Calu3 (cell line): ENCODE results near the gene LRRC28. TPM values are rescaled to one million over a fixed set of nuclear protein-coding genes. Genes with fewer than 3 reads are reported as not detected.

Experiments
- BruUV-seq: library from RNA; stranded (reverse); fragments of 400-500 nt; replicated peaks from 2 replicates; lab custom pipeline; 2021; lab: Mats Ljungman, UMichigan
- CTCF ChIA-PET: fragments of 300-600 bp; sonication (Branson Sonifier 250); formaldehyde crosslinking; loops from one replicate; lab custom pipeline; 2022; ENCODE audit warnings: antibody characterized with exemption; lab: Charles Lee
- DNase-seq: peaks from one replicate; pipeline ENCODE4 v3.0.0; 2022
- H3K27ac Mint-ChIP-seq: one replicate; pipeline ENCODE4 v1.8.0; 2022; ENCODE audit warnings: mixed read lengths; ENCODE audit not compliant: unreplicated experiment
- H3K27me3 Mint-ChIP-seq: one replicate; pipeline ENCODE4 v1.8.0; 2022; ENCODE audit warnings: mixed read lengths; ENCODE audit not compliant: unreplicated experiment
- H3K36me3 Mint-ChIP-seq: one replicate; pipeline ENCODE4 v1.8.0; 2022; ENCODE audit warnings: mild to moderate bottlenecking, moderate library complexity, mixed read lengths; ENCODE audit not compliant: insufficient read depth, unreplicated experiment
- H3K4me1 Mint-ChIP-seq: one replicate; pipeline ENCODE4 v1.8.0; 2022; ENCODE audit warnings: mild to moderate bottlenecking, low read depth, mixed read lengths; ENCODE audit not compliant: unreplicated experiment
- H3K4me3 Mint-ChIP-seq: one replicate; pipeline ENCODE4 v1.8.0; 2022; ENCODE audit warnings: mild to moderate bottlenecking, low read depth, moderate library complexity, mixed read lengths; ENCODE audit not compliant: unreplicated experiment
- H3K9me3 Mint-ChIP-seq: one replicate; pipeline ENCODE4 v1.8.0; 2022; ENCODE audit warnings: low read depth, mixed read lengths; ENCODE audit not compliant: unreplicated experiment
- CTCF ChIP-seq: fragments of 200-600 bp; IDR thresholded peaks from one replicate; pipeline ENCODE4 v1.8.0; 2022; ENCODE audit warnings: antibody characterized with exemption; ENCODE audit not compliant: unreplicated experiment
- intact Hi-C: fragments of 100-400 bp; cut with micrococcal nuclease; formaldehyde crosslinking; loops from one replicate; pipeline ENCODE4 v1.10.0; 2022; ENCODE audit not compliant: unreplicated experiment
- total RNA-seq: library from RNA; stranded (reverse); gene quantifications from 2 replicates; pipeline ENCODE4 v1.2.3, GENCODE V29; 2022

Gene LRRC28
- total RNA-seq, 1 experiment from 2014 or later = 21.8 TPM

GRCh38 chr15:99371180-99372103 lies 120.2 kb downstream of the LRRC28 start:
- no peak for TF ChIP-seq CTCF
- Mint-ChIP-seq H3K9me3 (peaks cover 7% of the 10 kb centered on the region), H3K36me3 (no peaks in the 10 kb centered on the region), H3K27ac (no peak overlapping the region), H3K27me3 (no peaks in the 10 kb centered on the region), H3K4me3 (no peak overlapping the region), H3K4me1 (no peaks in the 10 kb centered on the region)
- no peak for DNase-seq
- CTCF ChIA-PET = interaction anchor here (1.0 kb wide), 1 partner anchor 30 kb away, joined by 3 read pairs; no protein-coding TSS in a partner anchor
- BruUV-seq = no TSS peak
- intact Hi-C loops = no loop called here

- DNase-seq = no peak
- BruUV-seq = no TSS peak
- no peaks in the 10 kb centered on the region for H3K27me3 Mint-ChIP-seq
These were observed 133.9 kb downstream of the LRRC28 start for GRCh38 chr15:99385005-99385669.

GRCh38 chr15:99385865-99386264 lies 134.6 kb downstream of the LRRC28 start:
- H3K27me3 Mint-ChIP-seq = no peaks in the 10 kb centered on the region
- TF ChIP-seq CTCF = no peak
- peaks cover 19% of the 10 kb centered on the region for H3K4me1 Mint-ChIP-seq
- DNase-seq = no peak
- H3K27ac Mint-ChIP-seq = peak overlapping the region; percentile 25
- no TSS peak for BruUV-seq
- H3K9me3 Mint-ChIP-seq = no peaks in the 10 kb centered on the region
- H3K4me3 Mint-ChIP-seq = no peak overlapping the region
- intact Hi-C loops = no loop called here
- H3K36me3 Mint-ChIP-seq = no peaks in the 10 kb centered on the region
- CTCF ChIA-PET = no interaction called here

More at GRCh38 chr15:99385005-99385669, 133.9 kb downstream of the LRRC28 start:
- Mint-ChIP-seq H3K36me3 (no peaks in the 10 kb centered on the region), H3K4me1 (peaks cover 19% of the 10 kb centered on the region), H3K27ac (peak overlapping the region; percentile 1), H3K9me3 (no peaks in the 10 kb centered on the region), H3K4me3 (no peak overlapping the region)
- no peak for TF ChIP-seq CTCF
- intact Hi-C loops = no loop called here
- CTCF ChIA-PET = interaction anchor here (0.9 to 1.0 kb wide), 2 partner anchors 28 to 113 kb away, joined by 3 read pairs; no protein-coding TSS in a partner anchor

- no peak for DNase-seq
- no peaks in the 10 kb centered on the region for H3K9me3 Mint-ChIP-seq
- intact Hi-C loops = no loop called here
- H3K27ac Mint-ChIP-seq = peak overlapping the region; percentile 25
- H3K4me1 Mint-ChIP-seq = peaks cover 19% of the 10 kb centered on the region
- no peak for TF ChIP-seq CTCF
- H3K36me3 Mint-ChIP-seq = no peaks in the 10 kb centered on the region
- H3K4me3 Mint-ChIP-seq = no peak overlapping the region
- CTCF ChIA-PET = no interaction called here
- no TSS peak for BruUV-seq
- H3K27me3 Mint-ChIP-seq = no peaks in the 10 kb centered on the region
These were observed 135.1 kb downstream of the LRRC28 start for GRCh38 chr15:99386391-99386790.
